NOMO-1 treated with dmso at 0.1 percent for 144 hours (cell line): ENCODE results near the gene MAPK1.
"Not testable (repeated sequence)": the region's sequence is repeated elsewhere in the genome, so short reads cannot be mapped to it uniquely, and the experiment has no call there.

Experiments used
- DNase-seq: peaks from one replicate; lab custom pipeline; 2025; ENCODE audit not compliant: unreplicated experiment; lab: John Stamatoyannopoulos, UW

MAPK1 gene

GRCh38 chr22:21759093-21759492 is 108.4 kb downstream of the MAPK1 start:
- no peak for DNase-seq

GRCh38 chr22:21758091-21758864 is 109.2 kb downstream of the MAPK1 start:
- no peak for DNase-seq

- DNase-seq = no peak
These were observed 111.6 kb downstream of the MAPK1 start for GRCh38 chr22:21755851-21756284.

GRCh38 chr22:21754523-21754922 is 112.9 kb downstream of the MAPK1 start:
- DNase-seq = peak; percentile 42

- no peak for DNase-seq
These were observed 113.9 kb downstream of the MAPK1 start for GRCh38 chr22:21753374-21754111.

- DNase-seq = no peak
These were observed 115.2 kb downstream of the MAPK1 start for GRCh38 chr22:21752276-21752675.

GRCh38 chr22:21745948-21746347 is 121.5 kb downstream of the MAPK1 start:
- no peak for DNase-seq

- DNase-seq = not testable (repeated sequence)
These were observed 122.5 kb downstream of the MAPK1 start for GRCh38 chr22:21744917-21745316.

- no peak for DNase-seq
These were observed 125.7 kb downstream of the MAPK1 start for GRCh38 chr22:21741790-21742189.

- DNase-seq = no peak
These were observed 126.4 kb downstream of the MAPK1 start for GRCh38 chr22:21741059-21741458.

- no peak for DNase-seq
These were observed 127.5 kb downstream of the MAPK1 start for GRCh38 chr22:21739828-21740377.

GRCh38 chr22:21738966-21739365 is 128.5 kb downstream of the MAPK1 start:
- DNase-seq = no peak

- no peak for DNase-seq
These were observed 129.4 kb downstream of the MAPK1 start for GRCh38 chr22:21738081-21738480.

GRCh38 chr22:21736948-21737347 is 130.5 kb downstream of the MAPK1 start:
- no peak for DNase-seq

GRCh38 chr22:21736084-21736642 is 131.3 kb downstream of the MAPK1 start:
- DNase-seq = no peak

- peak; percentile 93 for DNase-seq
These were observed 132.0 kb downstream of the MAPK1 start, which contains the start of gene YPEL1 for GRCh38 chr22:21735200-21736083. Gene YPEL1, minus strand, starts transcription at chr22:21735794. Its CDS starts 25,050 bp downstream, at chr22:21710744.

GRCh38 chr22:21734540-21735199 is 132.8 kb downstream of the MAPK1 start:
- DNase-seq = no peak

GRCh38 chr22:21731503-21731902 is 135.9 kb downstream of the MAPK1 start:
- no peak for DNase-seq

GRCh38 chr22:21730535-21731308 is 136.7 kb downstream of the MAPK1 start:
- DNase-seq = no peak
